ENCODE results near the gene SH3BP4. TPM values are rescaled to one million over a fixed set of nuclear protein-coding genes. Genes with fewer than 3 reads are reported as not detected.
A peak's percentile ranks its signal among the peaks of the same experiment; 100 is the strongest.

The SH3BP4 gene
- total RNA-seq, 4 donors from 2014 or later = 29.1 to 57.8 (median 42.6) TPM

- DNase-seq (ENCODE audit: low spot score in 2 of 2) = peak in 1 of 2 donors; percentile 82
- TF ChIP-seq CTCF (IDR thresholded peaks at IDR 0.05) (no peak), POLR2A (IDR thresholded peaks at IDR 0.05) (no peak)
- no peak overlapping the region for H3K4me3 ChIP-seq (ENCODE audit: low read depth, poor library complexity, severe bottlenecking)
- intact Hi-C loops (cut with DNase I; ENCODE audit: low total_unique reads) = no loop called here
- WGBS, 2 donors = 90 to 96% methylated on average over 25 of the region's 25 CpGs
Observed at GRCh38 chr2:235052514-235053354, 100.9 kb downstream of the SH3BP4 start.

GRCh38 chr2:235053651-235054050 lies 101.8 kb downstream of the SH3BP4 start:
- H3K4me3 ChIP-seq (ENCODE audit: low read depth, poor library complexity, severe bottlenecking) = no peak overlapping the region
- TF ChIP-seq POLR2A (IDR thresholded peaks at IDR 0.05) (no peak), CTCF (IDR thresholded peaks at IDR 0.05) (no peak)
- intact Hi-C loops (cut with DNase I; ENCODE audit: low total_unique reads) = no loop called here
- peak in 1 of 2 donors; percentile 82 for DNase-seq (ENCODE audit: low spot score in 2 of 2)
- 81 to 91% methylated on average over 16 of the region's 16 CpGs for WGBS, 2 donors

DNA sequence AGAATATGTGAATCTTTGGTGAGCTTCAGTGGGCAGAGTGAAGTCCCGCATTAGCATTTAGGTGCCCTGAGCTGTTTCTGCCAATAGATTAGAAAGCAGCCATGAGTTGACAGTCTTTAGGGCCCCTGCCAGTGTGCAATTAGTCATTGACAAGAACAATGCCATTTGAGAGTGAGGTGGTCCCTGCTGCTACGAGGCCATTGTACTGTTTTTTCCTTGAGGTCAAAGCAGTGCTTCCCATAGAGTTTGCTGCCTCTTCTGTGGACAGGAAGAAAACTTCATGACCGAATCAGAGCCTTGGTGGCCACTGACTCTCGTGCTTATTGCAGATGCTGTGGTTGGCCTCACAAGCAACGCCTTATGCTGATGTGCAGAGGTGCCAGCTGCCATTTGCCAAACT lies 102.7 kb downstream of the SH3BP4 start:
- 79 to 83% methylated on average over 5 of the region's 5 CpGs for WGBS, 2 donors
- no peak for DNase-seq (ENCODE audit: low spot score in 2 of 2)
- TF ChIP-seq POLR2A (IDR thresholded peaks at IDR 0.05) (no peak), CTCF (IDR thresholded peaks at IDR 0.05) (no peak)
- H3K4me3 ChIP-seq (ENCODE audit: low read depth, poor library complexity, severe bottlenecking) = no peak overlapping the region
- intact Hi-C loops (cut with DNase I; ENCODE audit: low total_unique reads) = no loop called here

GRCh38 chr2:235054919-235055318 lies 103.1 kb downstream of the SH3BP4 start:
- DNase-seq (ENCODE audit: low spot score in 2 of 2) = no peak
- intact Hi-C loops (cut with DNase I; ENCODE audit: low total_unique reads) = no loop called here
- TF ChIP-seq CTCF (IDR thresholded peaks at IDR 0.05) (no peak), POLR2A (IDR thresholded peaks at IDR 0.05) (no peak)
- H3K4me3 ChIP-seq (ENCODE audit: low read depth, poor library complexity, severe bottlenecking) = no peak overlapping the region
- WGBS, 2 donors = 72 to 82% methylated on average over 7 of the region's 7 CpGs

DNA sequence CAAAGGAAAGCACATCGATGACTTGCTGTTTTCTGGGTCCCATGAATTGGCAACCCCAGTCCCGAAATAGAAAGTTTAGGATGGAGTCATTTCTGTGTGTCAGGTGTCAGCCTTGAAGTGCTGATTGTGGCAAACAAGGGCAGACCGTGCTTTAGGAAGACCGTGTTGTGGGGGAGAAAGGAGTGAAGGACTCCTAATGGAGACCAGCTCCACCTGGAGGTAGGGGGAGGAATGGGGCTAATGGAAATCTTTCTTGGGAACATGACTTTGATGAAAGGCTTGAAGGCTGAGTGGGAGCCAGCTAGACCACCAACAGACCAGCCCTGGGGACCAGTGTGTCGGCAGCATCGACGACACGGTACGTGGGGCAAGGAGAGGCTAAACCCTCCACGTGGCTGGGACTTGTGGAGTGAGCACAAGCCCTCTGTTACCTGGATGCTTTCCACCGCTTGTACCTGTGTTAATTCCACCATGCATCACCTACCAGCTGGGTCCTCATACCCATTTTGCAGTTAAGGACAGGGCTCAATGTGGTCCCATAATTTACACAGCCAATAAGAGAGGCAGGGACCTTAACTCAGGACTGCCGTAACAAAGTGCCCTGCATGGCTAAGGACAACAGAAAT lies 104.2 kb downstream of the SH3BP4 start:
- TF ChIP-seq CTCF (IDR thresholded peaks at IDR 0.05) (no peak), POLR2A (IDR thresholded peaks at IDR 0.05) (no peak)
- intact Hi-C loops (cut with DNase I; ENCODE audit: low total_unique reads) = no loop called here
- no peak for DNase-seq (ENCODE audit: low spot score in 2 of 2)
- no peak overlapping the region for H3K4me3 ChIP-seq (ENCODE audit: low read depth, poor library complexity, severe bottlenecking)
- 68 to 79% methylated on average over 12 of the region's 12 CpGs for WGBS, 2 donors
